Kidney (tissue), 14 donors: Measurements from ENCODE around the gene TEX10. TPM values are rescaled to one million over a fixed set of nuclear protein-coding genes. Genes with fewer than 3 reads are reported as not detected.
A peak's percentile ranks its signal among the peaks of the same experiment; 100 is the strongest.

ENCODE experiments used
- DNase-seq, 5 donors: peaks; one replicate each; pipeline ENCODE4 v3.0.0-alpha.2; 2013 to 2020
- FAIRE-seq: peaks from 2 replicates; lab custom pipeline; 2012; peaks lifted over from hg19 to GRCh38; lab: Jason Lieb, UNC
- H3K27ac ChIP-seq, 2 donors: one replicate each; pipeline ENCODE4 v1.7.0; 2013; ENCODE audit warnings: low read depth in 2 of 2, low read length in 2 of 2, inconsistent platforms in 1 of 2
- H3K27me3 ChIP-seq: one replicate; pipeline ENCODE4 v1.7.1; 2013; ENCODE audit warnings: low read length, inconsistent platforms; ENCODE audit not compliant: control insufficient read depth, insufficient read depth
- H3K36me3 ChIP-seq, 3 donors: one replicate each; pipeline versions ENCODE4 v1.7.0 to v1.7.1; 2013; ENCODE audit warnings: low read length in 3 of 3, control low read depth in 1 of 3, inconsistent platforms in 1 of 3; ENCODE audit not compliant: insufficient read depth in 3 of 3, control insufficient read depth in 2 of 3
- H3K4me1 ChIP-seq, 3 donors: one replicate each; pipeline versions ENCODE4 v1.7.0 to v1.7.1; 2013; ENCODE audit warnings: low read length in 3 of 3, inconsistent platforms in 1 of 3, low read depth in 1 of 3; ENCODE audit not compliant: control insufficient read depth in 2 of 3, insufficient read depth in 2 of 3
- H3K4me3 ChIP-seq, 3 donors: one replicate each; pipeline versions ENCODE4 v1.7.0 to v1.8.1; 2013; ENCODE audit warnings: low read length in 3 of 3, control low read depth in 1 of 3, inconsistent platforms in 1 of 3
- H3K9ac ChIP-seq, 3 donors: one replicate each; pipeline versions ENCODE4 v1.7.0 to v1.7.1; 2013; ENCODE audit warnings: low read length in 3 of 3, control low read depth in 1 of 3, inconsistent platforms in 1 of 3
- H3K9me3 ChIP-seq, 3 donors: one replicate each; pipeline versions ENCODE4 v1.7.0 to v1.7.1; 2013; ENCODE audit warnings: low read length in 3 of 3, control low read depth in 1 of 3, inconsistent platforms in 1 of 3; ENCODE audit not compliant: control insufficient read depth in 2 of 3, insufficient read depth in 1 of 3
- CTCF ChIP-seq: IDR thresholded peaks from 3 replicates; pipeline ENCODE4 v1.5.1; 2012; ENCODE audit warnings: mild to moderate bottlenecking, moderate library complexity, borderline replicate concordance; ENCODE audit not compliant: insufficient read depth; ENCODE audit errors: extremely low read depth
- intact Hi-C: fragments of 100-400 bp; cut with DNase I; formaldehyde crosslinking; loops from one replicate; pipeline ENCODE4 v1.11.1; 2022
- polyA plus RNA-seq: library from polyadenylated mRNA; stranded (reverse); fragments of 350-450 nt; fragmentation: Illumina TruSeq; extraction: RNeasy Lipid Tissue Mini Kit (QIAGEN cat#74804); gene quantifications from one replicate; pipeline ENCODE4 v1.2.3, GENCODE V29; 2014; ENCODE audit warnings: low read depth, low replicate concordance; ENCODE audit not compliant: insufficient read depth
- total RNA-seq: library from RNA; stranded (reverse); fragmentation: NEBNext Ultra II Directional; extraction: Animal tissue kit (Norgen Biotek cat#: 25700); gene quantifications from one replicate; pipeline ENCODE4 v1.2.1, GENCODE V29; 2021
- donor health status: control.
- donor health status: control.
- donor health status: control.
- donor health status: control.
- donor health status: control.
- donor health status: DM: yes; HTN: yes; CAD: no.
- donor health status: Normal renal cell carcinoma (clear cell type).

Gene TEX10
- total and polyA plus RNA-seq, 2 donors from 2014 or later: 6.8 to 12.1 TPM

GRCh38 chr9:100285601-100286000, 67.1 kb downstream of the TEX10 start:
- intact Hi-C loops: no loop called here
- DNase-seq (no peak), FAIRE-seq (no peak)
- Histone ChIP-seq H3K36me3 (peaks cover 9 to 32% (median 13%) of the 10 kb centered on the region in 3 donors), H3K9ac (no peak overlapping the region), H3K4me3 (no peak overlapping the region), H3K4me1 (no peaks in the 10 kb centered on the region), H3K9me3 (peaks cover 0 to 25% (median 2%) of the 10 kb centered on the region in 3 donors), H3K27me3 (no peaks in the 10 kb centered on the region), H3K27ac (no peak overlapping the region)
- no peak for TF ChIP-seq CTCF

GRCh38 chr9:100285080-100285479, 67.7 kb downstream of the TEX10 start:
- intact Hi-C loops: no loop called here
- no peak for TF ChIP-seq CTCF
- Histone ChIP-seq H3K9ac (no peak overlapping the region), H3K27ac (no peak overlapping the region), H3K36me3 (peaks cover 9 to 32% (median 13%) of the 10 kb centered on the region in 3 donors), H3K4me3 (no peak overlapping the region), H3K27me3 (no peaks in the 10 kb centered on the region), H3K9me3 (peaks cover 0 to 25% (median 2%) of the 10 kb centered on the region in 3 donors), H3K4me1 (no peaks in the 10 kb centered on the region)
- DNase-seq (peak in 1 of 5 donors; percentile 2), FAIRE-seq (no peak)

GRCh38 chr9:100284247-100284646, 68.5 kb downstream of the TEX10 start:
- Histone ChIP-seq H3K4me3 (no peak overlapping the region), H3K36me3 (peaks cover 7 to 32% (median 13%) of the 10 kb centered on the region in 3 donors), H3K4me1 (no peaks in the 10 kb centered on the region), H3K9ac (no peak overlapping the region), H3K27ac (no peak overlapping the region), H3K9me3 (peaks cover 0 to 25% (median 2%) of the 10 kb centered on the region in 3 donors), H3K27me3 (no peaks in the 10 kb centered on the region)
- intact Hi-C loops: no loop called here
- TF ChIP-seq CTCF: no peak
- FAIRE-seq (no peak), DNase-seq (no peak)

- peaks cover 7 to 24% (median 11%) of the 10 kb centered on the region in 3 donors for H3K36me3 ChIP-seq
These were observed 70.4 kb downstream of the TEX10 start for GRCh38 chr9:100282388-100282719.

More at GRCh38 chr9:100282388-100282719, 70.4 kb downstream of the TEX10 start:
- intact Hi-C loops: no loop called here
- DNase-seq (peak in 2 of 5 donors; percentile 13 to 24), FAIRE-seq (no peak)
- Histone ChIP-seq H3K9ac (no peak overlapping the region), H3K4me1 (no peaks in the 10 kb centered on the region), H3K27ac (no peak overlapping the region), H3K9me3 (peaks cover 0 to 20% (median 0%) of the 10 kb centered on the region in 3 donors), H3K4me3 (no peak overlapping the region), H3K27me3 (no peaks in the 10 kb centered on the region)
- no peak for TF ChIP-seq CTCF
